ENCODE measurements around the gene ARHGEF19.
"Not testable (repeated sequence)": the region's sequence is repeated elsewhere in the genome, so short reads cannot be mapped to it uniquely, and the experiment has no call there.

Gene ARHGEF19

GRCh38 chr1:16204634-16205333 is 7.7 kb downstream of the ARHGEF19 start:
- peak in 1 of 2 donors; percentile 21 for DNase-seq (ENCODE audit: low read depth in 2 of 2)

GRCh38 chr1:16204216-16204615 is 8.2 kb downstream of the ARHGEF19 start:
- DNase-seq (ENCODE audit: low read depth in 2 of 2): no peak

GRCh38 chr1:16203550-16203949 is 8.9 kb downstream of the ARHGEF19 start:
- no peak for DNase-seq (ENCODE audit: low read depth in 2 of 2)

GRCh38 chr1:16202281-16203210 is 9.9 kb downstream of the ARHGEF19 start:
- no peak for DNase-seq (ENCODE audit: low read depth in 2 of 2)

- no peak for DNase-seq (ENCODE audit: low read depth in 2 of 2)
Observed at GRCh38 chr1:16199700-16200099, 12.8 kb downstream of the ARHGEF19 start.

- DNase-seq (ENCODE audit: low read depth in 2 of 2): no peak
Observed at GRCh38 chr1:16199157-16199501, 13.3 kb downstream of the ARHGEF19 start.

- DNase-seq (ENCODE audit: low read depth in 2 of 2): no peak
Observed at GRCh38 chr1:16198444-16199156, 13.9 kb downstream of the ARHGEF19 start.

GRCh38 chr1:16196874-16197273 is 15.6 kb downstream of the ARHGEF19 start:
- no peak for DNase-seq (ENCODE audit: low read depth in 2 of 2)

GRCh38 chr1:16196139-16196538 is 16.3 kb downstream of the ARHGEF19 start:
- DNase-seq (ENCODE audit: low read depth in 2 of 2): not testable (repeated sequence)

GRCh38 chr1:16195518-16195905 is 16.9 kb downstream of the ARHGEF19 start:
- DNase-seq (ENCODE audit: low read depth in 2 of 2): no peak

- DNase-seq (ENCODE audit: low read depth in 2 of 2): no peak
Observed at GRCh38 chr1:16191916-16192546, 20.4 kb downstream of the ARHGEF19 start.

GRCh38 chr1:16191309-16191708 is 21.1 kb downstream of the ARHGEF19 start:
- no peak for DNase-seq (ENCODE audit: low read depth in 2 of 2)

GRCh38 chr1:16189921-16190621 is 22.4 kb downstream of the ARHGEF19 start:
- DNase-seq (ENCODE audit: low read depth in 2 of 2): no peak

GRCh38 chr1:16189003-16189402 is 23.4 kb downstream of the ARHGEF19 start:
- DNase-seq (ENCODE audit: low read depth in 2 of 2): no peak

- peak; percentile 61 to 71 for DNase-seq (ENCODE audit: low read depth in 2 of 2)
Observed at GRCh38 chr1:16187748-16188401, 24.6 kb downstream of the ARHGEF19 start.

- no peak for DNase-seq (ENCODE audit: low read depth in 2 of 2)
Observed at GRCh38 chr1:16186655-16187235, 25.7 kb downstream of the ARHGEF19 start.

GRCh38 chr1:16184557-16185303 is 27.7 kb downstream of the ARHGEF19 start:
- no peak for DNase-seq (ENCODE audit: low read depth in 2 of 2)

GRCh38 chr1:16183765-16184556 is 28.5 kb downstream of the ARHGEF19 start:
- DNase-seq (ENCODE audit: low read depth in 2 of 2): no peak

- no peak for DNase-seq (ENCODE audit: low read depth in 2 of 2)
Observed at GRCh38 chr1:16183179-16183578, 29.3 kb downstream of the ARHGEF19 start.

All from stimulated activated CD8-positive, alpha-beta memory T cell treated with anti-CD3 and anti-CD28 coated beads, Interleukin-2, amount 100 ng/mL, for 48 hours (primary cell).